ENCODE measurements around the gene SOX5.
"Not testable (repeated sequence)": the region's sequence is repeated elsewhere in the genome, so short reads cannot be mapped to it uniquely, and the experiment has no call there.

The SOX5 gene

DNA sequence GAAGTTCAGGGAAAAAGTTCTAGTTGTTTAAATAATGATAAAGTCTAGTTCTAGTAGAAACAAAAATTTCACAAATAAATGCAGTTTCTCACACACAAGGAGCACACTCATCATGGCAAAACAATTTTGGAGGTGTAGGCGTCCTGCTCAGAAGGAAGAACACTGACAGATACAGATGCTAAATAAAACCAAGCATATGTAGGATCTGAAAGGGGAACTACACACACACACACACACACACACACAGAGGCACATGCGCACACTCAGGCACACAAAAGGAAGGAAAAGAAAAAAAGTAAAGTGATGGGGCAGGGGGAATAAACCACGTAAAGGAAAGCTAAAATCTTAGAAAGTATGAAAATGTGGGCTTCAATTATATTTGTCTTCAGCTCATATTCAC lies 117.7 kb downstream of the SOX5 start:
- H3K36me3 ChIP-seq (ENCODE audit: insufficient read depth, low read depth, low read length): no peaks in the 10 kb centered on the region
- no peak overlapping the region for H3K27ac ChIP-seq (ENCODE audit: low read length)
- H3K9ac ChIP-seq (ENCODE audit: low read depth, low read length): no peak overlapping the region
- H3K4me3 ChIP-seq (ENCODE audit: low read length): no peak overlapping the region
- H3K4me1 ChIP-seq (ENCODE audit: insufficient read depth, low read length): peaks cover 6% of the 10 kb centered on the region; the same call in 1 of the 2 replicates
- no peaks in the 10 kb centered on the region for H3K9me3 ChIP-seq (ENCODE audit: insufficient read depth, low read depth, low read length)
- H3K27me3 ChIP-seq (ENCODE audit: insufficient read depth, low read length): no peaks in the 10 kb centered on the region

GRCh38 chr12:23830210-23830609 lies 119.3 kb downstream of the SOX5 start:
- Histone ChIP-seq H3K4me3 (ENCODE audit: low read length) (no peak overlapping the region), H3K9ac (ENCODE audit: low read depth, low read length) (no peak overlapping the region), H3K27ac (ENCODE audit: low read length) (no peak overlapping the region), H3K27me3 (ENCODE audit: insufficient read depth, low read length) (no peaks in the 10 kb centered on the region), H3K36me3 (ENCODE audit: insufficient read depth, low read depth, low read length) (no peaks in the 10 kb centered on the region), H3K4me1 (ENCODE audit: insufficient read depth, low read length) (peaks cover 3% of the 10 kb centered on the region; the same call in 1 of the 2 replicates), H3K9me3 (ENCODE audit: insufficient read depth, low read depth, low read length) (no peaks in the 10 kb centered on the region)

GRCh38 chr12:23827353-23827752 lies 122.1 kb downstream of the SOX5 start:
- Histone ChIP-seq H3K4me3 (ENCODE audit: low read length) (no peak overlapping the region), H3K27ac (ENCODE audit: low read length) (no peak overlapping the region), H3K9me3 (ENCODE audit: insufficient read depth, low read depth, low read length) (no peaks in the 10 kb centered on the region), H3K27me3 (ENCODE audit: insufficient read depth, low read length) (no peaks in the 10 kb centered on the region), H3K9ac (ENCODE audit: low read depth, low read length) (no peak overlapping the region), H3K4me1 (ENCODE audit: insufficient read depth, low read length) (peaks cover 3% of the 10 kb centered on the region; the same call in 1 of the 2 replicates), H3K36me3 (ENCODE audit: insufficient read depth, low read depth, low read length) (no peaks in the 10 kb centered on the region)

DNA sequence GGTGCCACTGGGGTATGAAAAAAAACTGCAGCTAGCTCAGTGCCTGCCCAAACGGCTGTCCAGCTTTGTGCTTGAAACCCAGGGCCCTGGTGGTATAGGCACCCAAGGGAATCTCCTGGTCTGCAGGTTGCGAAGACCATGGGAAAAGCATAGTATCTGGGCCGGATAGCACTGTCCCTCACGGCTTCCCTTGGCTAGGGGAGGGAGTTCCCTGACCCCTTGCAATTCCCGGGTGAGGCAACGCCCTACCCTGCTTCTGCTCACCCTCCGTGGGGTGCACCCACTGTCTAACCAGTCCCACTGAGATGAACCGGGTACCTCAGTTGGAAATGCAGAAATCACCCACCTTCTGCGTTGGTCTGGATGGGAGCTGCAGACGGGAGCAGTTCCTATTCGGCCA lies 124.3 kb downstream of the SOX5 start:
- not testable (repeated sequence) for H3K4me3 ChIP-seq (ENCODE audit: low read length); H3K9me3 ChIP-seq (ENCODE audit: insufficient read depth, low read depth, low read length); H3K9ac ChIP-seq (ENCODE audit: low read depth, low read length); H3K27me3 ChIP-seq (ENCODE audit: insufficient read depth, low read length); H3K4me1 ChIP-seq (ENCODE audit: insufficient read depth, low read length); H3K27ac ChIP-seq (ENCODE audit: low read length); H3K36me3 ChIP-seq (ENCODE audit: insufficient read depth, low read depth, low read length)

- Histone ChIP-seq H3K27ac (ENCODE audit: low read length) (no peak overlapping the region), H3K4me1 (ENCODE audit: insufficient read depth, low read length) (no peaks in the 10 kb centered on the region), H3K4me3 (ENCODE audit: low read length) (no peak overlapping the region), H3K27me3 (ENCODE audit: insufficient read depth, low read length) (no peaks in the 10 kb centered on the region), H3K9me3 (ENCODE audit: insufficient read depth, low read depth, low read length) (no peaks in the 10 kb centered on the region), H3K9ac (ENCODE audit: low read depth, low read length) (no peak overlapping the region), H3K36me3 (ENCODE audit: insufficient read depth, low read depth, low read length) (no peaks in the 10 kb centered on the region)
Measured at GRCh38 chr12:23824358-23824757, 125.1 kb downstream of the SOX5 start.

DNA sequence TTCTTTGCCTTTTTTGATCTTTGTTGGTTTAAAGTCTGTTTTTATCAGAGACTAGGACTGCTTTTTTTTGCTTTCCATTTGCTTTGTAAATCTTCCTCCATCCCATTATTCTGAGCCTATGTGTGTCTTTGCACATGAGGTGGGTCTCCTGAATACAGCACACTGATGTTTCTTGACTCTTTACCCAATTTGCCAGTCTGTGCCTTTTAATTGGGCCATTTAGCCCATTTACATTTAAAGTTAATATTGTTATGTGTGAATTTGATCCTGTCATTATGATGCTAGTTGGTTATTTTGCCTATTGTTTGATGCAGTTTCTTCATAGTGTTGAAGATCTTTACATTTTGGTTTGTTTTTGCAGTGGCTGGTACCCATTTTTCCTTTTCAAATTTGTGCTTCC lies 126.6 kb downstream of the SOX5 start:
- H3K27ac ChIP-seq (ENCODE audit: low read length); H3K4me3 ChIP-seq (ENCODE audit: low read length); H3K27me3 ChIP-seq (ENCODE audit: insufficient read depth, low read length); H3K9ac ChIP-seq (ENCODE audit: low read depth, low read length); H3K9me3 ChIP-seq (ENCODE audit: insufficient read depth, low read depth, low read length); H3K36me3 ChIP-seq (ENCODE audit: insufficient read depth, low read depth, low read length); H3K4me1 ChIP-seq (ENCODE audit: insufficient read depth, low read length): not testable (repeated sequence)

GRCh38 chr12:23817345-23817744 lies 132.1 kb downstream of the SOX5 start:
- Histone ChIP-seq H3K4me1 (ENCODE audit: insufficient read depth, low read length) (peaks cover 8% of the 10 kb centered on the region), H3K27ac (ENCODE audit: low read length) (no peak overlapping the region), H3K9me3 (ENCODE audit: insufficient read depth, low read depth, low read length) (no peaks in the 10 kb centered on the region), H3K27me3 (ENCODE audit: insufficient read depth, low read length) (no peaks in the 10 kb centered on the region), H3K9ac (ENCODE audit: low read depth, low read length) (no peak overlapping the region), H3K4me3 (ENCODE audit: low read length) (no peak overlapping the region), H3K36me3 (ENCODE audit: insufficient read depth, low read depth, low read length) (no peaks in the 10 kb centered on the region)

- Histone ChIP-seq H3K9me3 (ENCODE audit: insufficient read depth, low read depth, low read length) (no peaks in the 10 kb centered on the region), H3K4me1 (ENCODE audit: insufficient read depth, low read length) (peaks cover 8% of the 10 kb centered on the region), H3K27me3 (ENCODE audit: insufficient read depth, low read length) (no peaks in the 10 kb centered on the region), H3K4me3 (ENCODE audit: low read length) (no peak overlapping the region), H3K36me3 (ENCODE audit: insufficient read depth, low read depth, low read length) (no peaks in the 10 kb centered on the region), H3K9ac (ENCODE audit: low read depth, low read length) (no peak overlapping the region), H3K27ac (ENCODE audit: low read length) (no peak overlapping the region)
Measured at GRCh38 chr12:23816394-23816851, 133.0 kb downstream of the SOX5 start.

- Histone ChIP-seq H3K27me3 (ENCODE audit: insufficient read depth, low read length) (no peaks in the 10 kb centered on the region), H3K9me3 (ENCODE audit: insufficient read depth, low read depth, low read length) (no peaks in the 10 kb centered on the region), H3K27ac (ENCODE audit: low read length) (no peak overlapping the region), H3K4me1 (ENCODE audit: insufficient read depth, low read length) (peaks cover 8% of the 10 kb centered on the region), H3K36me3 (ENCODE audit: insufficient read depth, low read depth, low read length) (no peaks in the 10 kb centered on the region), H3K9ac (ENCODE audit: low read depth, low read length) (no peak overlapping the region), H3K4me3 (ENCODE audit: low read length) (no peak overlapping the region)
Measured at GRCh38 chr12:23815810-23816209, 133.7 kb downstream of the SOX5 start.

- Histone ChIP-seq H3K4me1 (ENCODE audit: insufficient read depth, low read length) (peaks cover 12% of the 10 kb centered on the region), H3K4me3 (ENCODE audit: low read length) (no peak overlapping the region), H3K27me3 (ENCODE audit: insufficient read depth, low read length) (no peaks in the 10 kb centered on the region), H3K9me3 (ENCODE audit: insufficient read depth, low read depth, low read length) (no peaks in the 10 kb centered on the region), H3K9ac (ENCODE audit: low read depth, low read length) (no peak overlapping the region), H3K36me3 (ENCODE audit: insufficient read depth, low read depth, low read length) (no peaks in the 10 kb centered on the region), H3K27ac (ENCODE audit: low read length) (no peak overlapping the region)
Measured at GRCh38 chr12:23813206-23813605, 136.3 kb downstream of the SOX5 start.

DNA sequence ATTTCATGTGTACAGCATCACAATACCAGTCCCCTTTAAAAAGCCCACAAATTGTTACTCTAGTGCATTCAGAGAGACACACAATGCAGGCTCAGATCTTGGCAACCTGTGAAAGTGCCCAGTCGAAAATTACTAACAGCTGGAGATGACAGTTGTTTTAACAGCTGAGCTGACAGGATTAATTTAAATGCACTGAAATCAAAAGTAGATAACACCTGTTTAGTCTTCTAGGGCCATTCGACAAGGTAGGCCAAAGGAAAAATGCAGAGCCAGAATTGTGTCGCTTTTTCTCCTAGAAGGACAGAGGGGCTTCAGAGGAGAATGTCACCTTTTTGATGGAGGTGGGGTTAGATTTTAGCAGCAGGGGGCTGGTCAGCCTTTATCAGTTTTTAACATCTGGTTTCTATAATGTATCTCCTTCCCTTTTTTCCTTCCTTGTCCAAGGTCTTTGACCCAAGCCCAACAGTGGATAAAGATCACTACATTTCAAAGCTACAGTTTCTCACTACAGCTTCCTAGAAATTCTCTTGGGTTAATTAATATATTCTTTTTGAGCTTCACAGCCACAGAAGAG lies 139.1 kb downstream of the SOX5 start:
- Histone ChIP-seq H3K9me3 (ENCODE audit: insufficient read depth, low read depth, low read length) (no peaks in the 10 kb centered on the region), H3K9ac (ENCODE audit: low read depth, low read length) (no peak overlapping the region), H3K4me1 (ENCODE audit: insufficient read depth, low read length) (peaks cover 5% of the 10 kb centered on the region; the same call in 1 of the 2 replicates), H3K4me3 (ENCODE audit: low read length) (no peak overlapping the region), H3K27me3 (ENCODE audit: insufficient read depth, low read length) (no peaks in the 10 kb centered on the region), H3K36me3 (ENCODE audit: insufficient read depth, low read depth, low read length) (no peaks in the 10 kb centered on the region), H3K27ac (ENCODE audit: low read length) (no peak overlapping the region)

DNA sequence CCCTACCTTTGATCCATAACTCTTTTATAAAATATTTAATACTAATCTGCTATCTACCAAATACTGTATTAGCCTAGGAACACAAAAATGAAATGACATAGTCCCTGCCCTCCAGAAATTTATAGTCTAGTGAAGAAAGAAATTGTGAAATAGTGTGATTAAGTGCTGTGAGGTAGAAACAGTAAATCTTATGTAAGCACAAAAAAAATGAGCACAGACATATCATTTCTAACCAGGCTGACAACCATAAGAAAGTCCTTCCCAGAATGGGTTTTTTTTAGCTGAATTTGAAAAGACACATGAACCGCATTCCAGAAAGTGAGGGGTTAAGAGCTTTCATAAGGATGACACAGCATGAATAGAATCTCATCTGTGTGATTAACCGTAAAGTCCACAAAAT lies 145.9 kb downstream of the SOX5 start:
- H3K9ac ChIP-seq (ENCODE audit: low read depth, low read length): no peak overlapping the region
- 0 out of 2 replicates have a peak, but pooled peaks cover 3% of the 10 kb centered on the region for H3K4me1 ChIP-seq (ENCODE audit: insufficient read depth, low read length)
- no peak overlapping the region for H3K27ac ChIP-seq (ENCODE audit: low read length)
- H3K9me3 ChIP-seq (ENCODE audit: insufficient read depth, low read depth, low read length): no peaks in the 10 kb centered on the region
- H3K36me3 ChIP-seq (ENCODE audit: insufficient read depth, low read depth, low read length): no peaks in the 10 kb centered on the region
- no peaks in the 10 kb centered on the region for H3K27me3 ChIP-seq (ENCODE audit: insufficient read depth, low read length)
- no peak overlapping the region for H3K4me3 ChIP-seq (ENCODE audit: low read length)
